ENCODE measurements around the gene EHMT1. TPM values are rescaled to one million over a fixed set of nuclear protein-coding genes. Genes with fewer than 3 reads are reported as not detected.

EHMT1 gene
- total and polyA plus RNA-seq, 9 of the 15 experiments (the other 6 are each of a cell fraction or from before 2014, with no cell fraction given) = 2.2 to 76.0 (median 36.4) TPM

DNA sequence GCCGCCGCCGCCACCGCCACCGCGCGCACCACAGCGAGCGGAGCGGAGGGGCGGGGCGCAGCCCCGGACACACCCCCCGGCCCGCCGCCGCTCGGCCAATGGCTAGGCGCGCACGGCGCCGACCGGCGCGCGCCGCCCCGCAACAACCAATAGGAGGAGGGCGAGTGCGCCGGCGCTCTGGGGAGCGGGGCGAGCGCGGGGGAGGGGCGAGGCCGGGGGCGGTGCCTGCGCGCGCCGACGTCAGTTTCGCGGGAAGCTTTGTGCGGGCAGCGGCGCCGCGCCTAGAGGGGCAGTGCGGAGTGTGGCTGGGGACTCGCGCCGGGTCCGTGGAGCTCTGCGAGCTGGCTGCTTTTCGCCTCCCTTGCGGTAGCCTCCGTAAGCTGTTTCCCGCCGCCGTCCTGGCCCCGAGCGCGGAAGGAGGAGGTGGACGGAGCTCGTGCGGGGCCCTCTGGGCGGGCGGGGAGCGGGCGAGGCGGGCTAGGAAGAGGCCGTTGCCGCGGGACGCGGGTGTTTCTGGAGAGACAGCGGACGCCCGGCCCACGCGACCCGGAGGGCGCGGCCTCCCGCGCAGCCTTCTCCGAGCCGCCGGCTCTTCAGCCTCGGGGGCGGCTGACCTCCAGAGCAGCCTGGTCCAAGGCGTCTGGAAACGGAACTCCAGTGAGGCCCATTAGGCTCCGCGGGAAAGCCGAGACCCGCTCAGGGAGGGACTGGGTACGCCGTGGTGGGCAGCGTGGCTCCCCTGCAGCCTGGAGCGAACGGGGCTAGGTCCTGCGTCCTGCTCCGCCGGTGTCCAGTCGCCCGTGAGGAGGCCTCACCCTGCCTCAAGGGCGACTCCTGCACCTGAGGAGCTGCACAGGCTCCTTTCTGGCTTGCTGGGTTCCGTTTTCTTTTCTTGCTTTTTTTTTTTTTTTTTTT, 28.1 kb upstream of the EHMT1 start, which contains the start of gene ZMYND19 (continued):
- TF ChIP-seq, protein P1, sequence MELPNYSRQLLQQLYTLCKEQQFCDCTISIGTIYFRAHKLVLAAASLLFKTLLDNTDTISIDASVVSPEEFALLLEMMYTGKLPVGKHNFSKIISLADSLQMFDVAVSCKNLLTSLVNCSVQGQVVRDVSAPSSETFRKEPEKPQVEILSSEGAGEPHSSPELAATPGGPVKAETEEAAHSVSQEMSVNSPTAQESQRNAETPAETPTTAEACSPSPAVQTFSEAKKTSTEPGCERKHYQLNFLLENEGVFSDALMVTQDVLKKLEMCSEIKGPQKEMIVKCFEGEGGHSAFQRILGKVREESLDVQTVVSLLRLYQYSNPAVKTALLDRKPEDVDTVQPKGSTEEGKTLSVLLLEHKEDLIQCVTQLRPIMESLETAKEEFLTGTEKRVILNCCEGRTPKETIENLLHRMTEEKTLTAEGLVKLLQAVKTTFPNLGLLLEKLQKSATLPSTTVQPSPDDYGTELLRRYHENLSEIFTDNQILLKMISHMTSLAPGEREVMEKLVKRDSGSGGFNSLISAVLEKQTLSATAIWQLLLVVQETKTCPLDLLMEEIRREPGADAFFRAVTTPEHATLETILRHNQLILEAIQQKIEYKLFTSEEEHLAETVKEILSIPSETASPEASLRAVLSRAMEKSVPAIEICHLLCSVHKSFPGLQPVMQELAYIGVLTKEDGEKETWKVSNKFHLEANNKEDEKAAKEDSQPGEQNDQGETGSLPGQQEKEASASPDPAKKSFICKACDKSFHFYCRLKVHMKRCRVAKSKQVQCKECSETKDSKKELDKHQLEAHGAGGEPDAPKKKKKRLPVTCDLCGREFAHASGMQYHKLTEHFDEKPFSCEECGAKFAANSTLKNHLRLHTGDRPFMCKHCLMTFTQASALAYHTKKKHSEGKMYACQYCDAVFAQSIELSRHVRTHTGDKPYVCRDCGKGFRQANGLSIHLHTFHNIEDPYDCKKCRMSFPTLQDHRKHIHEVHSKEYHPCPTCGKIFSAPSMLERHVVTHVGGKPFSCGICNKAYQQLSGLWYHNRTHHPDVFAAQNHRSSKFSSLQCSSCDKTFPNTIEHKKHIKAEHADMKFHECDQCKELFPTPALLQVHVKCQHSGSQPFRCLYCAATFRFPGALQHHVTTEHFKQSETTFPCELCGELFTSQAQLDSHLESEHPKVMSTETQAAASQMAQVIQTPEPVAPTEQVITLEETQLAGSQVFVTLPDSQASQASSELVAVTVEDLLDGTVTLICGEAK (IDR thresholded peaks at IDR 0.05) = 0 out of 2 replicates have a peak, but pooled peaks have one; percentile 45
- TF ChIP-seq, protein P1 (CRISPR knock-in tag; IDR thresholded peaks at IDR 0.05) = no peak
- TF ChIP-seq FOS (IDR thresholded peaks at IDR 0.05; ENCODE audit: extremely low read depth, insufficient read length) (peak; percentile 61), SUPT5H (IDR thresholded peaks at IDR 0.05) (peak; percentile 59), HNRNPLL (IDR thresholded peaks at IDR 0.05; ENCODE audit: low read depth, low read length, poor library complexity, severe bottlenecking) (no peak), CCNT2 (IDR thresholded peaks at IDR 0.05; ENCODE audit: borderline replicate concordance, extremely low read depth, insufficient read length, low read depth, low read length) (peak; percentile 57), POLR2AphosphoS5 (IDR thresholded peaks at IDR 0.05; ENCODE audit: control insufficient read depth, insufficient read depth, low read depth, low read length) (0 out of 2 replicates have a peak, but pooled peaks have one; percentile 34), CBX2 (IDR thresholded peaks at IDR 0.05; ENCODE audit: insufficient read depth, low read length, poor library complexity, severe bottlenecking) (no peak), ARID2 (IDR thresholded peaks at IDR 0.05) (no peak), POLR2A (conservative IDR thresholded peaks at IDR 0.05) (peak; percentile 63), GATAD2A (IDR thresholded peaks at IDR 0.05) (no peak), ZBTB26 (CRISPR knock-in tag; IDR thresholded peaks at IDR 0.05) (no peak), NRF1 (conservative IDR thresholded peaks at IDR 0.05 in 1 of 2, IDR thresholded peaks at IDR 0.05 in 1 of 2) (peak; percentile 85 to 87), ZC3H8 (IDR thresholded peaks at IDR 0.05) (no peak)
- TF ChIP-seq, protein P2, sequence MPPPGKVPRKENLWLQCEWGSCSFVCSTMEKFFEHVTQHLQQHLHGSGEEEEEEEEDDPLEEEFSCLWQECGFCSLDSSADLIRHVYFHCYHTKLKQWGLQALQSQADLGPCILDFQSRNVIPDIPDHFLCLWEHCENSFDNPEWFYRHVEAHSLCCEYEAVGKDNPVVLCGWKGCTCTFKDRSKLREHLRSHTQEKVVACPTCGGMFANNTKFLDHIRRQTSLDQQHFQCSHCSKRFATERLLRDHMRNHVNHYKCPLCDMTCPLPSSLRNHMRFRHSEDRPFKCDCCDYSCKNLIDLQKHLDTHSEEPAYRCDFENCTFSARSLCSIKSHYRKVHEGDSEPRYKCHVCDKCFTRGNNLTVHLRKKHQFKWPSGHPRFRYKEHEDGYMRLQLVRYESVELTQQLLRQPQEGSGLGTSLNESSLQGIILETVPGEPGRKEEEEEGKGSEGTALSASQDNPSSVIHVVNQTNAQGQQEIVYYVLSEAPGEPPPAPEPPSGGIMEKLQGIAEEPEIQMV (tag; conservative IDR thresholded peaks at IDR 0.05; ENCODE audit: low read depth) = no peak
